ENCODE data around the gene CERS6. TPM values are rescaled to one million over a fixed set of nuclear protein-coding genes. Genes with fewer than 3 reads are reported as not detected.

CERS6 gene
- total RNA-seq, 1 donor = 16.0 TPM

GRCh38 chr2:168736649-168737445 lies 280.8 kb downstream of the CERS6 start:
- no peak for TF ChIP-seq CTCF (IDR thresholded peaks at IDR 0.05; ENCODE audit: insufficient read depth, low read depth, low read length)
- no peak overlapping the region for H3K4me3 ChIP-seq (ENCODE audit: low read depth, low read length)
- DNase-seq (ENCODE audit: low read depth) = no peak

- DNase-seq (ENCODE audit: low read depth) = no peak
- no peak overlapping the region for H3K4me3 ChIP-seq (ENCODE audit: low read depth, low read length)
- TF ChIP-seq CTCF (IDR thresholded peaks at IDR 0.05; ENCODE audit: insufficient read depth, low read depth, low read length) = no peak
Observed at GRCh38 chr2:168738062-168738461, 282.0 kb downstream of the CERS6 start.

GRCh38 chr2:168740360-168740759 lies 284.3 kb downstream of the CERS6 start:
- no peak for TF ChIP-seq CTCF (IDR thresholded peaks at IDR 0.05; ENCODE audit: insufficient read depth, low read depth, low read length)
- DNase-seq (ENCODE audit: low read depth) = no peak
- H3K4me3 ChIP-seq (ENCODE audit: low read depth, low read length) = no peak overlapping the region

- no peak for DNase-seq (ENCODE audit: low read depth)
- no peak overlapping the region for H3K4me3 ChIP-seq (ENCODE audit: low read depth, low read length)
- TF ChIP-seq CTCF (IDR thresholded peaks at IDR 0.05; ENCODE audit: insufficient read depth, low read depth, low read length) = no peak
Observed at GRCh38 chr2:168740788-168741187, 284.7 kb downstream of the CERS6 start.

GRCh38 chr2:168742258-168742932 lies 286.3 kb downstream of the CERS6 start:
- TF ChIP-seq CTCF (IDR thresholded peaks at IDR 0.05; ENCODE audit: insufficient read depth, low read depth, low read length) = no peak
- no peak overlapping the region for H3K4me3 ChIP-seq (ENCODE audit: low read depth, low read length)
- no peak for DNase-seq (ENCODE audit: low read depth)

GRCh38 chr2:168744844-168745243 lies 288.8 kb downstream of the CERS6 start:
- no peak for DNase-seq (ENCODE audit: low read depth)
- no peak for TF ChIP-seq CTCF (IDR thresholded peaks at IDR 0.05; ENCODE audit: insufficient read depth, low read depth, low read length)
- H3K4me3 ChIP-seq (ENCODE audit: low read depth, low read length) = no peak overlapping the region
